D721Med (cell line): Measurements from ENCODE around the gene ESR2.
A peak's percentile ranks its signal among the peaks of the same experiment; 100 is the strongest.

Experiments
- DNase-seq: peaks from one replicate; pipeline ENCODE4 v3.0.0; 2011; ENCODE audit warnings: low spot score; ENCODE audit not compliant: insufficient read length
- FAIRE-seq: peaks from 2 replicates; lab custom pipeline; 2011; peaks lifted over from hg19 to GRCh38; lab: Jason Lieb, UNC
- CTCF ChIP-seq: IDR thresholded peaks from 2 replicates; pipeline ENCODE4 v1.5.1; 2012; ENCODE audit warnings: mild to moderate bottlenecking, control low read depth; ENCODE audit not compliant: insufficient read depth; ENCODE audit errors: missing control alignments

The ESR2 gene

GRCh38 chr14:64293976-64294671 lies at the start of gene ESR2:
Gene ESR2, minus strand, starts transcription at chr14:64294371. Its CDS starts 11,386 bp downstream, at chr14:64282985.
- FAIRE-seq (no peak), DNase-seq (peak; percentile 32)
- no peak for TF ChIP-seq CTCF

- TF ChIP-seq CTCF = no peak
- no peak for FAIRE-seq
- no peak for DNase-seq
Observed at GRCh38 chr14:64340560-64341196, 46.5 kb upstream of the ESR2 start.

- no peak for TF ChIP-seq CTCF
- FAIRE-seq = no peak
- DNase-seq = peak; percentile 81
Observed at GRCh38 chr14:64338616-64339316, 44.6 kb upstream of the ESR2 start.

- peak; percentile 20 for TF ChIP-seq CTCF
- DNase-seq = no peak
Observed at GRCh38 chr14:64337888-64338615, 43.9 kb upstream of the ESR2 start.

GRCh38 chr14:64329149-64329548 lies 35.0 kb upstream of the ESR2 start:
- DNase-seq (no peak), FAIRE-seq (no peak)
- no peak for TF ChIP-seq CTCF

More at GRCh38 chr14:64337888-64338615, 43.9 kb upstream of the ESR2 start:
- FAIRE-seq = no peak

- FAIRE-seq = no peak
- no peak for DNase-seq
- TF ChIP-seq CTCF = no peak
Observed at GRCh38 chr14:64326502-64326901, 32.3 kb upstream of the ESR2 start.
